Upper lobe of left lung (tissue), 6 donors: ENCODE data around the gene ATXN1. TPM values are rescaled to one million over a fixed set of nuclear protein-coding genes. Genes with fewer than 3 reads are reported as not detected.

Source experiments
- ATAC-seq, 2 donors: fragments of 200-7000 bp; cut with Tn5 transposase; one replicate each; pipeline ENCODE4 v1.9.1; 2022; ENCODE audit warnings: mild to moderate bottlenecking in 2 of 2, moderate library complexity in 2 of 2; ENCODE audit not compliant: low FRiP score in 2 of 2
- DNase-seq, 2 donors: peaks; one replicate each; pipeline ENCODE4 v3.0.0-alpha.2; 2019 to 2020
- H3K27ac ChIP-seq, 4 donors: fragments of 200-600 bp; sonication (generic); one replicate each; pipeline ENCODE4 v1.5.1; 2016 to 2019
- H3K27me3 ChIP-seq, 4 donors: fragments of 200-600 bp; sonication (generic); one replicate each; pipeline ENCODE4 v1.5.1; 2017 to 2019
- H3K36me3 ChIP-seq, 4 donors: fragments of 200-600 bp; sonication (generic); one replicate each; pipeline ENCODE4 v1.5.1; 2016 to 2019
- H3K4me1 ChIP-seq, 4 donors: fragments of 200-600 bp; sonication (generic); one replicate each; pipeline ENCODE4 v1.5.1; 2018 to 2019
- H3K4me3 ChIP-seq, 4 donors: fragments of 200-600 bp; sonication (generic); one replicate each; pipeline ENCODE4 v1.5.1; 2017 to 2019; ENCODE audit warnings: mild to moderate bottlenecking in 2 of 4, moderate library complexity in 1 of 4
- H3K9me3 ChIP-seq, 4 donors: fragments of 200-600 bp; sonication (generic); one replicate each; pipeline ENCODE4 v1.5.1; 2018 to 2019
- EP300 ChIP-seq, 4 donors: sonication (generic); formaldehyde crosslinking; IDR thresholded peaks; one replicate each; pipeline ENCODE4 v1.5.1; 2017; ENCODE audit warnings: antibody characterized with exemption in 4 of 4, control low read depth in 2 of 4
- POLR2A ChIP-seq, 4 donors: fragments of 450-650 bp; IDR thresholded peaks; one replicate each; pipeline ENCODE4 v1.5.1; 2016 to 2017; ENCODE audit warnings: antibody characterized with exemption in 4 of 4, mild to moderate bottlenecking in 2 of 4
- POLR2AphosphoS5 ChIP-seq, 2 donors: sonication (generic); formaldehyde crosslinking; IDR thresholded peaks; one replicate each; pipeline ENCODE4 v1.5.1; 2017; ENCODE audit warnings: antibody characterized with exemption in 2 of 2
- WGBS, 2 donors: methylation state at CpG; one replicate each; pipeline ENCODE4 v1.1.5; 2017 to 2018; 5-methylcytosine and 5-hydroxymethylcytosine counted together
- total RNA-seq, 6 donors: library from RNA; depleted of rRNA in 4 of 6; stranded (reverse); fragments of >200 nt in 4 of 6; gene quantifications; one replicate each; pipeline versions ENCODE4 v1.1.0 to v1.2.1, GENCODE V29; 2016 to 2021
- TF ChIP-seq, protein P1 (sequence below), 6 experiments: fragments of 450-650 bp in 4 of 6; fragments of 200-600 bp in 2 of 6; sonication (generic) in 2 of 6; IDR thresholded peaks; one replicate each; pipeline ENCODE4 v1.5.1; 2016 to 2019; ENCODE audit warnings: antibody characterized with exemption in 6 of 6
- donor health status: DM: no; HTN: no; CAD: no; lungs with moderate emphysema.
- donor health status: DM: no; HTN: yes; CAD: no; lungs with severe emphysema.

ATXN1 gene
- total RNA-seq, 6 donors from 2014 or later: 44.2 to 106 (median 71.7) TPM

DNA sequence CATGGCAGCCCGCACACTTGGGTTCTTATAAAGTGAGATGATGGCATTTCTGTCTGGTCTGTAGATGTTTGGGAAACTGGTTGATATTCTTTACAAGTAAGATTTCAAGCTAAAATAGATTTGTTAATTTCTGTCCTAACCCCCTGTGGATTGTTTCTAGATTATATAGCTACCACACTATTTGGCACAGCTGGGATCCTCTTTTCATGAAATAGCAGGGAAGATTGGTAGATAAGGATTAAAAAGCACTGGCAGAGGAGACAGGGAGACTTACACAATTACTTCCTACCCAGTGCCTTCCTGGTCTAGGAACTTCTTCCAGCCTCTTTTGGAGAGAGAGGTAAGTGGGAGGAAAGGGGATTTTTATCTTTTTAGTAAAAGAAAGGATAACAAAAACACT is 13.2 kb upstream of the ATXN1 start:
- H3K27ac ChIP-seq: no peak overlapping the region
- 95 to 100% methylated on average over 1 of the region's 1 CpG for WGBS, 2 donors
- no peaks in the 10 kb centered on the region for H3K9me3 ChIP-seq
- no peak overlapping the region for H3K4me3 ChIP-seq
- H3K27me3 ChIP-seq: no peaks in the 10 kb centered on the region
- no peak for ATAC-seq
- no peaks in the 10 kb centered on the region for H3K36me3 ChIP-seq
- peaks cover 13 to 20% (median 17%) of the 10 kb centered on the region in 4 donors for H3K4me1 ChIP-seq
- TF ChIP-seq POLR2AphosphoS5 (IDR thresholded peaks at IDR 0.05) (no peak), POLR2A (IDR thresholded peaks at IDR 0.05) (no peak), EP300 (IDR thresholded peaks at IDR 0.05) (no peak)
- TF ChIP-seq, protein P1, sequence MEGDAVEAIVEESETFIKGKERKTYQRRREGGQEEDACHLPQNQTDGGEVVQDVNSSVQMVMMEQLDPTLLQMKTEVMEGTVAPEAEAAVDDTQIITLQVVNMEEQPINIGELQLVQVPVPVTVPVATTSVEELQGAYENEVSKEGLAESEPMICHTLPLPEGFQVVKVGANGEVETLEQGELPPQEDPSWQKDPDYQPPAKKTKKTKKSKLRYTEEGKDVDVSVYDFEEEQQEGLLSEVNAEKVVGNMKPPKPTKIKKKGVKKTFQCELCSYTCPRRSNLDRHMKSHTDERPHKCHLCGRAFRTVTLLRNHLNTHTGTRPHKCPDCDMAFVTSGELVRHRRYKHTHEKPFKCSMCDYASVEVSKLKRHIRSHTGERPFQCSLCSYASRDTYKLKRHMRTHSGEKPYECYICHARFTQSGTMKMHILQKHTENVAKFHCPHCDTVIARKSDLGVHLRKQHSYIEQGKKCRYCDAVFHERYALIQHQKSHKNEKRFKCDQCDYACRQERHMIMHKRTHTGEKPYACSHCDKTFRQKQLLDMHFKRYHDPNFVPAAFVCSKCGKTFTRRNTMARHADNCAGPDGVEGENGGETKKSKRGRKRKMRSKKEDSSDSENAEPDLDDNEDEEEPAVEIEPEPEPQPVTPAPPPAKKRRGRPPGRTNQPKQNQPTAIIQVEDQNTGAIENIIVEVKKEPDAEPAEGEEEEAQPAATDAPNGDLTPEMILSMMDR (IDR thresholded peaks at IDR 0.05): no peak
- DNase-seq: no peak

DNA sequence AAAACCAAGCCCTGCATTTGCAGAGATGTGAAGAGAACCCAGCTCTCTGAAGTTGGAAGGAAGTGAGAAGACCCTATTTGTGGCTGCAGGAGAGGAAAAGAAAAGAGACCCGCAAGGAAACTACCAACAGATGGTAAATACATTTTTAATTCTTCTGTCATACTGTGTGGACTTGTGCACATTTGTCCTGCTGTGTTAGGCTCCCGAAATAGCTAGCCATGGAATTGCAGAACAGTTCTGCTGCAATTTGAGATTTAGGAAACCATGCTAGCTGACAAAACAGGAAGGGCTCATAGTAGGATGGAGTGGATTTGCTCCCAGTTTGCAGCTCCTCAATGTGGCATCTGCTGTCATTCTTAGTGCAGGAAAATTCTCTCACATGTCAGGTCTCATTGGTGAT is 12.1 kb upstream of the ATXN1 start:
- H3K4me1 ChIP-seq: peaks cover 24 to 31% (median 28%) of the 10 kb centered on the region in 4 donors
- H3K36me3 ChIP-seq: no peaks in the 10 kb centered on the region
- DNase-seq: no peak
- H3K27me3 ChIP-seq: no peaks in the 10 kb centered on the region
- no peak overlapping the region for H3K4me3 ChIP-seq
- TF ChIP-seq EP300 (IDR thresholded peaks at IDR 0.05) (no peak), POLR2A (IDR thresholded peaks at IDR 0.05) (no peak), POLR2AphosphoS5 (IDR thresholded peaks at IDR 0.05) (no peak)
- TF ChIP-seq, protein P1 (IDR thresholded peaks at IDR 0.05): no peak
- ATAC-seq: no peak
- no peak overlapping the region for H3K27ac ChIP-seq
- 71 to 73% methylated on average over 2 of the region's 2 CpGs for WGBS, 2 donors
- H3K9me3 ChIP-seq: no peaks in the 10 kb centered on the region

DNA sequence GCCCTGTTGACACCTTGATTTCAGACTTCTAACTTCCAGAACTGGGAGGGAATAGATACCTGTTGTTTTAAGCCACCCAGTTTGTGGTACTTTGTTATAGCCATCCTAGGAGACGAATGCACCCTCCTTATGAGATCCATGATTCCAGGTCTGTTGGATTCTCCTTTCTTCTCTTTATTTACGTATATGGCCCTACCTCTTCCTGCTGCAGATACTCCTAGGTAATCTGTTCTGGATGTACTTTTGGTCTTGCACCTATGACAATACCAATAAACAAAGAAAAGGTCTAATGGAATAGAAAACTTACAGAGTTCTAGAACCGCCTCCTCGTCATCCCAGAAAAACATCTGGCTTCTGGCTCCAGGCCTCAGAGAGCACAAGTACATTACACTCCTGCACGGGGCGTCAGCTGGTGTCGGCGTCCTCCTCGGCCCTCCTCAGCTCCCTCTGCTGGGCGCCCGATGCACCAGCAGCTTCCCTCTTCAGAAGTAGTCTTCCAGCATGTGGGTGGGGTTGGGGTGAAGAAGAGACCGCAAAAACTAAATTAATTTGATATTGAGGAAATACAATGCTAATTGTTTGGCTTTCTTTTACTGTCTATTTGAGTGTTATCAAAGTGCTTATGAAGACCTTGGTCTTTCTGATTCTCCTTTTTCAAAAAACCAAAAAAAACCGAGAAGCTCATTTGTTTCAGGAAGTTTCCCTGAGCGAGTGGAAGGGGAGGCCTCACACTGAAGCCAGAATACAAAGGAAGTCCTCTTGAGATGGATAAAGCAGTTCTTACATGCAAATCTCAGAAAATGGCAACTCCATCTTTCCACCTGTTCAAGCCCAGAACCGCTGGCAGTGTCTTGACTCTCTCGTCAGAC is 9.7 kb upstream of the ATXN1 start:
- H3K36me3 ChIP-seq: no peaks in the 10 kb centered on the region
- TF ChIP-seq POLR2AphosphoS5 (IDR thresholded peaks at IDR 0.05) (peak in 1 of 2 donors; percentile 33), POLR2A (IDR thresholded peaks at IDR 0.05) (no peak)
- TF ChIP-seq, protein P1 (IDR thresholded peaks at IDR 0.05): peak; percentile 81 to 88 (median 86)
- no peak overlapping the region for H3K4me3 ChIP-seq
- peaks cover 26 to 38% (median 34%) of the 10 kb centered on the region in 4 donors for H3K4me1 ChIP-seq
- WGBS, 2 donors: 37% methylated on average over 16 of the region's 16 CpGs
- peak; percentile 90 to 94 for ATAC-seq
- peak overlapping the region in 3 of 4 donors; percentile 10 to 72 (median 22) for H3K27ac ChIP-seq
- no peaks in the 10 kb centered on the region for H3K27me3 ChIP-seq
- H3K9me3 ChIP-seq: no peaks in the 10 kb centered on the region
- peak; percentile 88 to 91 for DNase-seq

DNA sequence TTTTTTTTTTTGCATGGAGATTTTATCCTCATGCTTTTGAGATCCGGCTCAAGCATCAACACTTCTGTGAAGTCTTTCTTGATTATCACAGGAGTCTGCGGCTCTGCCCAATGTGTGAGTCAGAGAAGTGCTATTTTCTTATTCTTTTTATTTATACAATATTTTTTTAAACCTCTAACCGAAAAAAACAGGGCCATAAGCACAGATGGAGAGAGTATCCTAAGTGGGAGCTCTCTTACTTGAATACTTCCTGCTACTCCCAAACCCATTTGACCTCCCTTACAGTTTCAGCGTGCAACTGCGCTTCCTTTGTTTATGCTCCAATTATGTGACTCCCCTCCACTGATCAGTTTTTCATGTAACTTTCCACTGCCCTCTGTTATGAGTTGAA is 8.7 kb upstream of the ATXN1 start:
- H3K27ac ChIP-seq: peak overlapping the region in 3 of 4 donors; percentile 10 to 72 (median 22)
- H3K4me3 ChIP-seq: no peak overlapping the region
- 38 to 43% methylated on average over 5 of the region's 5 CpGs for WGBS, 2 donors
- H3K36me3 ChIP-seq: no peaks in the 10 kb centered on the region
- peaks cover 26 to 40% (median 34%) of the 10 kb centered on the region in 4 donors for H3K4me1 ChIP-seq
- TF ChIP-seq, protein P1 (IDR thresholded peaks at IDR 0.05): no peak
- TF ChIP-seq POLR2A (IDR thresholded peaks at IDR 0.05) (no peak), POLR2AphosphoS5 (IDR thresholded peaks at IDR 0.05) (no peak), EP300 (IDR thresholded peaks at IDR 0.05) (no peak)
- H3K9me3 ChIP-seq: no peaks in the 10 kb centered on the region
- DNase-seq (no peak), ATAC-seq (peak in 1 of 2 donors; percentile 32)
- H3K27me3 ChIP-seq: no peaks in the 10 kb centered on the region
